GM18870 (cell line): ENCODE measurements around the gene INPP5J.
"Not testable (repeated sequence)": the region's sequence is repeated elsewhere in the genome, so short reads cannot be mapped to it uniquely, and the experiment has no call there.

Source experiments
- ATAC-seq: cut with Tn5 transposase; IDR thresholded peaks from one replicate; pipeline ENCODE4 v1.9.1; 2021; ENCODE audit warnings: moderate library complexity; ENCODE audit not compliant: unreplicated experiment

INPP5J gene

DNA sequence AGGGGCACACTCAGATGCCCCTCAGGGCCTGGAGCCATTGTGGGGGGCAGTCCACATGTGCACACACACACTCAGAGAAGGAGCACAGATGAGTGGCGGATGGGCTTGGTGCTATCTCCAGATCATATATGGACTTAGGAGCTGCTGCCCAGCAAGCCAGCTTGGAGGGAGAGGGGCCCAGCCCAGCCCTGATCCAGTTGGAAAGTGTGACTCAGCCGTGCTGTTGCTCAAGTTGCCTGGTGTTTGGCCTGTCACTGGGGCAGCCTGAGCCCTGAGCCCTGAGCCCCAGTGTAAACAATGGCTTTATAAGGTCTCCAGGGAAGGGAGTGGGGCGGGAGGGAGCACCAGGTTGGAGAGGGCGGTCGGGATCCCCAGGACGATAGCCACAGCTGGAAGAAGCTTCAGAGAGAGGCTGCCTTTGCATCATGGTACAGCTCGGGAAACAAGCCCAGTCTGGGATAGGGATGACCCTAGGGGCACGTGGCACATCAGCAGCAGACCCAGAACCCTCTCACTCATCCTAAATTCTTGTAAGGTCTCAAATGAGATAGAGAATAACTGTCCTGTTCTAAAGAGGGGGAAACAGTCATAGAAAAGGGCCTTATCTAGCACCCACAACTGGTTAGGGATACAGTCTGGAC lies 20.2 kb upstream of the INPP5J start:
- no peak for ATAC-seq

DNA sequence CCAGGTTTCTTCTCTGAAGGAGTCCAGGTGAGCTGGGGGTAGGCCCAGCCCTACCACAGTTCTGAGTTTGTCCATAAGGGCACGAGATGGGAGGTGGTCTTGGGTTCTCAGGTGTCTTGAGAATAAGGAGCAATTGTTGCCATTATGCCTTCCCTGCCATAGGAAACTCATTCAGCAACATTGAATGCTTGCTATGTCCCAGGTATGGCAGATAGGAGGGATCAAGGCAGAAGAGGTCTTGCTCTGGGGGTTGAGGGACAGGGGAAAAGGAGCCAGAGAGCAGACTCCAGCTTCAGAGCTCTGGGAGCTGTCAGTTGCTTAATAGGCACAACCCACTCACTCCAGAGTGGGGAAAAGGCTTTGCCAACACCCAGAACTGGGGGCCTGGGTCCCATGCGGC lies 19.7 kb upstream of the INPP5J start:
- ATAC-seq: no peak

DNA sequence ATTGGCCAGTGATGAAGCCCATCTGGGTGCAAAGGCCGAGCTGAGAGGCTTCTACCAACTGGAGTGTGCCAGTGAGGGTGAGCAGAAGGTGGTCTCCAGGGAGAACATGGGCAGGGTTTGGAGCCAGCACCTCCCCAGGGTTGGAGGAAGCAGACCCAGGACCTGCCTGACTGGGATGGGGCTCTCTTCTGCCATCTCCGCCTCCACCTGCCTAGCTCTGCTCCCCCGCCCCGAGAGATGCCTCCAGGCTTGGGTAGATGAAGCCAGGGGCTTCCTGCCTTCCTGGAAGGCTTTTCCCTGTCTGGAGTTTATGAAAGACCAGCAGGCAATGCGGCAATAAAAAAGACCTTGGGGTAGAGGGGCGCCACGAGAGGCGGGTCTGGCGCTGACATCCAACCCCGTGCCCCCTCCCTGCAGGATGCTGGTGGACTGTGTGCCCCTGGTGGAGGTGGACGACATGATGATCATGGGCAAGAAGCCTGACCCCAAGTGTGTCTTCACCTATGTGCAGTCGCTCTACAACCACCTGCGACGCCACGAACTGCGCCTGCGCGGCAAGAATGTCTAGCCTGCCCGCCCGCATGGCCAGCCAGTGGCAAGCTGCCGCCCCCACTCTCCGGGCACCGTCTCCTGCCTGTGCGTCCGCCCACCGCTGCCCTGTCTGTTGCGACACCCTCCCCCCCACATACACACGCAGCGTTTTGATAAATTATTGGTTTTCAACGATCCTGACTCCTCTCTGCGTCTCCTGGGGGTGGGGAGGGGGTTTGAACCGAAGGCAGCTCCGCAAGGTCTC lies 18.7 kb upstream of the INPP5J start:
- no peak for ATAC-seq

DNA sequence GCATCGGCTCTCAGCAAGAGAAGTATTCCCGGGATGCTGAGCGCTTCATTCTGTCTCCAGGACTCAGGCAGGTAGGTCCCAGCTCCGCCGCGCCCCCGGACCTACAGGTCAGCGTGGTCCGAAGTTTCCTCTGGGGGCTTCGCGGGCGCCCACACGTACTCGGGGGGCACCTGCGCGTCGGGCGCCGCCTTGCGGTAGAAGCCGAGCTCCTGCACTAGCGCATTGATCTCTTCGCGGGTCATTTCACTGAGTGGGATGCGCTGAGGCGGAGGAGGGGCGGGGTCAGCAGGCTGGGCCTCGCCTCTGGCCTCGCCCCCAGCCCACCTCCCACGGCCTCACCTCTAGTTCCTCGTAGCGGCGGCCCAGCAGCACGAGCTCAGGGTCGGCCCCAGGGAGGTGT lies 17.9 kb upstream of the INPP5J start:
- ATAC-seq: no peak

- no peak for ATAC-seq
Observed at GRCh38 chr22:31105282-31105929, 17.4 kb upstream of the INPP5J start.

DNA sequence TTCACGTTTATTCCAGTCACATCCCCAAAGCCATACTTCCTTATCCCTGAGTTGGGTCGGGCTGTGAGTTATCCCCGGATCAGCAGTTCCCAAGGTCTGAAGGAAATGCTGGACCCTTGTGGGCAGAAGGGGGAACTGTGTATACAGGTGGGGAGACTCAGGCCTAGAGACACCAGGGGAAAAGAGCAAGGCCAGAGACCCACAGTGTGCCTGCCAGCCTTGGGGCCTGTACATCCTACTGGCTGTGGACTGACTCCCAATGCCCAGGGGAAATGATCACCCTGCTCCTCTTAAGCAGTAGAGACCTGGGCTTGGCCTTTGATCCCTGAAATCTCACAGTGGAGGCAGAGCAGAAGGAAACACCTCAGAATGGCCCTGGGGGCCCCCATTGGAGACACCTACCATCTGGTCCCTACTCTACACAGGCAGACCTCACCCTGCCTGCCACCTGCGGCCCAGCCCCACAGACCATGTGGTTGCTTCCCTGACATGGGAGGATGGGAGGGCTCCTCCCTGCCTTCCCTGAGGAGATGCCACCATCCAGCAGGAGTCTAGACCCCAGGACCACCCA lies 16.7 kb upstream of the INPP5J start:
- ATAC-seq: no peak

DNA sequence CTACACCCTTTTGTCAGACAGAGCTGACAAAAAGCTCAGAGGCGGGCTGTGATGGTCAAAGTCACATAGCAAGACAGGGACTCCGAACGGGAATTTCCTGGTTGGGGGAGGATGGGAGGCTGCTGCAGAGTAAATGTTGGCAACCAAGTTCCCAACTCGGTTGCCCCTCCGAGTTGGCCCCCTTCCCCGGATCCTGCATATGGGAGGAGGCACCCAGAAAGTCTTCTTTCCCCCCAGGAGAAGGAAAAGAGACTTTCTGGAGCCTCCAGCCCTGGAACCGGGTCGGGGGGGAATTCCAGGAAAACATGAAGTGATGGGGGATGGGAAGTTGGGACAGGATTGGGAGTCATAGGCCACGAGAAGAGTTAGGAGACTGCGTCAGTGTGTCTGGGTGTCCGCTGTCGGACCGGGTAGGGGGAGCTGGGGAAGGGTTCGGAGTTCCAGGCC lies 16.0 kb upstream of the INPP5J start:
- no peak for ATAC-seq

GRCh38 chr22:31107178-31107893 lies 15.4 kb upstream of the INPP5J start, which contains the start of gene SELENOM:
SELENOM (minus strand) TSS chr22:31107568; CDS start chr22:31107505, 63 bp downstream.
- peak; percentile 59 for ATAC-seq

DNA sequence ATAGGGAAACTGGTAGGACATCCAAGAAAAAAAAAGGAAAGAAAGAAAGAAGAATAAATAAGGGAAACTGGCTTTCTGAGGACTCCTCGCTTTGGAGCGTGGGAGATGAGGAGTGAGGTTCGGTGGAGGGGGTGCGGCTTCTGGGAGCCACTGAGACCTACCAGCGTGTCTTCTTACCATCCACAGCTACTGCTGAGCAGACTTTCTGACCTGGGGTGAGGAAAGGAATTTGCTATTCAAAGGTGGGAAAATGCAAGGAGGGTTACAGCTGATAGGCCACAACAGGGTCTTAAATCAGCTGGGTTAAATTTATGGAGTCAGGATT lies 14.9 kb upstream of the INPP5J start:
- ATAC-seq: peak; percentile 29

DNA sequence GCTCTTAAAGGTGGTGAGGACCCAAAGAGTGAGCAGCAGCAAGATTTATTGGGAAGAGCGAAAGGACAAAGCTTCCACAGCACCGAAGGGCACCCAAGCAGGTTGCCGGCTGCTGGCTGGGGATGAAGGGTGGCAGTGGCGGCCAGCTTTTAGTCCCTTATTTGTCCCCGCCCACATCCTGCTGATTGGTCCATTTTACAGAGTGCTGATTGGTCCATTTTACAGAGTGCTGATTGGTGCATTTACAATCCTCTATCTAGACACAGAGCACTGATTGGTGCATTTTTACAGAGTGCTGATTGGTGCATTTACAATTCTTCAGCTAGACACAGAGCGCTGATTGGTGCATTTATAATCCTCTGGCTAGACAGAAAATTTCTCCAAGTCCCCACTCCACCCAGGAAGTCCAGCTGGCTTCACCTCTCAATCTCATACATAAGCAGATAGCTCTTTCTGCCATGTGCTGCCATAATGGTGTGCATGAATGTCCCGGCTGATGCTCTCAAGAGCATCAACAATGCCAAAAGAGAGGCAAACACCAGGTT lies 10.1 kb upstream of the INPP5J start:
- ATAC-seq: not testable (repeated sequence)

DNA sequence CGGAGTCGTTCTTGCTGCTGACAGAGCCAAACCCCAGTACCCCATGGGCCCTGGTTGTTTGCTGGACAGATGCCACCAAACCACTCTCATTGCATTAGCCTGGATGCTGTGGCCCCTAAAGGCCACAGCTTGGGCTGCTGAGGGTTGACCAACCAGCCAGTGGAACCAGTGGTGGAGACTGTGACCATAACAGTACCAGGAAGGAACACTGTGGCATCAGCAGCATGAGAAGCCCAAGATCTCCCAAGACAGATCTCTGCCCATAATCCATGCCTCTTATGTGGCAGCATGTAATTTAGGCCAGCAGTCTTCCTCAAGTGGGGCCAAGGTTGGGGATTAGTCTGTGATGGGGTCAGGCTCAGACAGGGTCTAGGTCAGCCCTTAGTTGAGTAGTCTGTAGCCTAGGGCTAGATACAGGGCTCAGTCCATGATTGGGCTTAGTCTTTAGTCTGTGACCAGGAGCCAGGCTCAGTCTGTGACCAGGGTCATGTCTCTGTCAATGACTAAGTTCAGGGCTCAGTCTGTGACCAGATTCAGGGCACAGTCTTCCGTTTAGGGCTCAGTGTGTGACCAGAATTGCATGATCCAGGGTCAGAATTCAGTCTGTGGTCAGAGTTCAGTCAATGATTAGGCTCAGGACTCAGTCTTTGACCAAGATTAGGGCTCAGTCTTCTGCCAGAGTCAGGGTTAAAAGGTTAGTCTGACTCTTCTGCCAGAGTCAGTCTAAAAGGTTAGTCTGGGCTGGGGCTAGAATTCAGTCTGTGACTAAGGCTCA lies 4.5 kb upstream of the INPP5J start:
- ATAC-seq: no peak

- no peak for ATAC-seq
Observed at GRCh38 chr22:31119026-31119717, 3.6 kb upstream of the INPP5J start.

DNA sequence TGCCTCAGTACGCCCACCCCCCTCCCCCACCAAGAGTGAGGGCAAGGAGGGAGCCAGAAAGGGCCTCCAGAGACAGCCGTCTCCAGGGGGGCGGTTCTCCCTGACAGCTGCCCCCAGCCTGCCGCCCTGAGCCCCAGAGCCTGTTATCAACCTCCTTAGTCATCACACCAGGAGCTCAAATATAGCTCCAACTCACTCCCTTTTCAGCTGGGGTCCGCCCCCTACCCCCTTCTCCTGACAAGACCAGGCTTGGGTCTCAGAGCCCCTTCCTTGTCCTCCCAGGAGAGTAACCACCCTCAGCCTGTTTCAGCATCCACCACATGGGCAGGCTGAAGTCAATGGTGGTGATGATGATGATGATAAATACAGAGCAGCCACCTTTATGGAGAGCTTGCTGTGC lies 2.5 kb upstream of the INPP5J start:
- ATAC-seq: no peak

DNA sequence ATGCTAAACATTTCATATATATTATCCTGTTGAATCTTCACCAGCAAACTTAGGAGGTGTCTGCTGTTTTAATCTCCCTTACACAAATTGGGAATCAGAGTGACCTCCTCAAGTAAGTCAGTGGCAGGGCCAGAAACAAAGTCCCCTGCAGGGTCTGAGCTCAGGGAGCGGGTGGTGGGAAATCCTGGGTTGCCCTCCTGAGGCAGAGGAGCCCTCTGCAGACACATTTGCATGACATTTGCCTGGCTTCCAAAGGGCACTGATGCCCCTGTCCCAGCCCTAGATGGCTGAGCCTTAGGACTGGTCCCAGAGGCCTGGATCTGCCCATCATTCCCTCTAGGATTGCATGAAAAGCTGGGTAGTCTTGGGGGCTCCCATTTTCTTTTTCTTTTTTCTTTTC lies 2.1 kb upstream of the INPP5J start:
- no peak for ATAC-seq

DNA sequence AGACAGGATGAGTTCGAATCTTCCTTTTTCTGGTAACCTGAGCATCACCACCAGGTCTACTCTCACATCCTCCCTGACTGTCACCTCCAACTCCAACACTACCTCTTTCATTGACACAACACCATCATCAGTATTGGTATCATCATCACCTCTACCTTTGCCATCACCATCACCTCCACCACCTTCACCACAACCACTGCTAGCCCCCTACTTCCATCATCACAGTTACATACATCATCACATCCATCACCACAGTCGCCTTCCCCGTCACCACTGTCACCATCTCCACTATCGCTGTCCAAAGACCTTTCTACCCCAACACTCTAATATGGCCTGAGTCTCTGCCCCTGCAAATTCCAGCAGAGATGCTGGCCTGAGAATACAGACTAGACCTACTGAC lies 1.4 kb upstream of the INPP5J start:
- no peak for ATAC-seq

- ATAC-seq: no peak
Observed at GRCh38 chr22:31122196-31122531, 602 bp upstream of the INPP5J start.

- no peak for ATAC-seq
Observed at GRCh38 chr22:31123292-31123602, 481 bp downstream of the INPP5J start.

DNA sequence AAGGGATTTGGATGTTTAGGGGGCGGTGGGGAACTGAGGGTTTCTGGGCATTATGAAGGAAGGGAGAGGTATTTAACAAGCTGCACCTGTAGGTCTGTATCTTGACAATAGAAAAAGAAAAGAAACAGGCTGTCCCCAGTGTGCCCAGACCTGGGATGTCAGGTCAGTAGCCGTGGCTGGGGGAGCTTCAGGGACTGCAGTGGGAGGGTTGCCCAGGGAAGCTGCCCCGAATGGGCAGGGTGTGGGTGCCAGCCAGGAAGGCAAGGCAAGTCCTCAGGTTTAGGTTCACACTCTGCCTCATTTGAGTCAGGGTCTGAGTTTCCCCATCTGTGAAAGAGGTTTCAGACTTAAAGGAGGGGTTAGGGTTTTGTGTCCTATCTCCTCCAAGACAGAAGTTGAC lies 1.5 kb downstream of the INPP5J start:
- ATAC-seq: no peak

DNA sequence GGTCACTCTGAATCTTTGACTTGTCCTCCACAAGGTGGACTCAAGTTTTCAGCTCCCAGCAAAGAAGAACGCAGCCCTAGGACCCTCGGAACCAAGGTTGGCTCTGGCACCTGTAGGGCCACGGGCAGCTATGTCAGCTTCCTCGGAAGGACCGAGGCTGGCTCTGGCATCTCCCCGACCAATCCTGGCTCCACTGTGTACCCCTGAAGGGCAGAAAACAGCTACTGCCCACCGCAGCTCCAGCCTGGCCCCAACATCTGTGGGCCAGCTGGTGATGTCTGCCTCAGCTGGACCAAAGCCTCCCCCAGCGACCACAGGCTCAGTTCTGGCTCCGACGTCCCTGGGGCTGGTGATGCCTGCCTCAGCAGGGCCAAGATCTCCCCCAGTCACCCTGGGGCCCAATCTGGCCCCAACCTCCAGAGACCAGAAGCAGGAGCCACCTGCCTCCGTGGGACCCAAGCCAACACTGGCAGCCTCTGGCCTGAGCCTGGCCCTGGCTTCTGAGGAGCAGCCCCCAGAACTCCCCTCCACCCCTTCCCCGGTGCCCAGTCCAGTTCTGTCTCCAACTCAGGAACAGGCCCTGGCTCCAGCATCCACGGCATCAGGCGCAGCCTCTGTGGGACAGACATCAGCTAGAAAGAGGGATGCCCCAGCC lies 2.2 kb downstream of the INPP5J start:
- no peak for ATAC-seq
